SK-N-SH (cell line): ENCODE data around the gene IFI16. TPM values are rescaled to one million over a fixed set of nuclear protein-coding genes. Genes with fewer than 3 reads are reported as not detected.
A peak's percentile ranks its signal among the peaks of the same experiment; 100 is the strongest.

Experiments used
- CTCF ChIA-PET: fragments of 300-600, 350-600 bp; formaldehyde crosslinking; extraction: SDS; loops from one replicate; lab custom pipeline; 2021; lab: Yijun Ruan, JAX
- POLR2A ChIA-PET: fragments of 350-600 bp; sonication (Branson Sonifier 250); formaldehyde crosslinking; extraction: SDS; loops from one replicate; lab custom pipeline; 2020; ENCODE audit warnings: antibody characterized with exemption, inconsistent platforms; lab: Yijun Ruan, JAX
- DNase-seq: peaks from one replicate; pipeline ENCODE4 v3.0.0; 2012
- H2AFZ ChIP-seq: fragments of 200-600 bp; sonication (generic); 2 replicates; pipeline ENCODE4 v1.8.1; 2016; ENCODE audit warnings: antibody characterized with exemption, mild to moderate bottlenecking, low read depth
- H3F3A ChIP-seq: fragments of 200-600 bp; sonication (generic); replicated peaks from 2 replicates; pipeline ENCODE3; 2016; ENCODE audit warnings: antibody characterized with exemption, mild to moderate bottlenecking; ENCODE audit not compliant: insufficient read depth
- H3K27ac ChIP-seq, 2 experiments: fragments of 200-500 bp in 1 of 2; fragments of 200-600 bp in 1 of 2; sonication (Bioruptor generic) in 1 of 2; sonication (generic), shearing (Covaris generic) in 1 of 2; 2 replicates each; pipeline versions ENCODE4 v1.5.1 to v1.6.1; 2014 to 2016; ENCODE audit warnings: low read depth in 2 of 2, inconsistent platforms in 1 of 2, low read length in 1 of 2, mild to moderate bottlenecking in 1 of 2, mixed read lengths in 1 of 2
- H3K27me3 ChIP-seq: fragments of 200-600 bp; sonication (generic), shearing (Covaris generic); 2 replicates; pipeline ENCODE4 v1.6.1; 2016; ENCODE audit warnings: mixed run types; ENCODE audit not compliant: insufficient read depth
- H3K36me3 ChIP-seq, 2 experiments: fragments of 200-500 bp in 1 of 2; fragments of 200-600 bp in 1 of 2; sonication (Bioruptor generic) in 1 of 2; sonication (generic) in 1 of 2; replicated peaks in 1 of 2; 2 replicates each; pipeline versions ENCODE3 to v1.5.1; 2014 to 2016; ENCODE audit warnings: low read length in 1 of 2, mild to moderate bottlenecking in 1 of 2; ENCODE audit not compliant: insufficient read depth in 2 of 2, control insufficient read depth in 1 of 2
- H3K4me1 ChIP-seq, 2 experiments: fragments of 200-500 bp in 1 of 2; fragments of 200-600 bp in 1 of 2; sonication (Bioruptor generic) in 1 of 2; sonication (generic), shearing (Covaris generic) in 1 of 2; 2 replicates each; pipeline versions ENCODE4 v1.5.1 to v1.6.1; 2014 to 2016; ENCODE audit warnings: low read depth in 1 of 2, low read length in 1 of 2, mixed run types in 1 of 2; ENCODE audit not compliant: insufficient read depth in 2 of 2, control insufficient read depth in 1 of 2
- H3K4me2 ChIP-seq: fragments of 200-600 bp; sonication (generic), shearing (Covaris generic); 2 replicates; pipeline ENCODE4 v1.6.1; 2017; ENCODE audit warnings: mixed run types
- H3K4me3 ChIP-seq, 2 experiments: fragments of 200-500 bp in 1 of 2; fragments of 200-600 bp in 1 of 2; sonication (Bioruptor generic) in 1 of 2; sonication (generic), shearing (Covaris generic) in 1 of 2; 2 replicates each; pipeline versions ENCODE4 v1.5.1 to v1.8.1; 2014 to 2016; ENCODE audit warnings: low read depth in 2 of 2, inconsistent platforms in 1 of 2, low read length in 1 of 2, mild to moderate bottlenecking in 1 of 2, mixed read lengths in 1 of 2, moderate library complexity in 1 of 2
- H3K79me2 ChIP-seq: fragments of 200-600 bp; sonication (generic); 2 replicates; pipeline ENCODE4 v1.8.1; 2017; ENCODE audit warnings: mild to moderate bottlenecking; ENCODE audit not compliant: insufficient read depth
- H3K9ac ChIP-seq: fragments of 200-600 bp; sonication (generic); 2 replicates; pipeline ENCODE4 v1.6.1; 2017; ENCODE audit warnings: mixed run types
- H3K9me2 ChIP-seq: fragments of 200-600 bp; sonication (generic); 2 replicates; pipeline ENCODE4 v1.6.1; 2017; ENCODE audit warnings: mixed run types
- H3K9me3 ChIP-seq: fragments of 200-600 bp; sonication (generic); 2 replicates; pipeline ENCODE4 v1.6.1; 2017; ENCODE audit warnings: mixed run types, mild to moderate bottlenecking, moderate library complexity
- H4K20me1 ChIP-seq: fragments of 200-600 bp; sonication (generic); 2 replicates; pipeline ENCODE4 v1.6.1; 2017; ENCODE audit warnings: mild to moderate bottlenecking, mixed run types; ENCODE audit not compliant: insufficient read depth
- CTCF ChIP-seq: fragments of 200-600 bp; sonication (generic); IDR thresholded peaks from 2 replicates; pipeline ENCODE4 v1.6.1; 2017; ENCODE audit warnings: antibody characterized with exemption, mild to moderate bottlenecking, moderate library complexity
- EP300 ChIP-seq, 2 experiments: IDR thresholded peaks; 2 replicates each; pipeline versions ENCODE4 v1.4.0 to v1.6.1; 2012; ENCODE audit warnings: borderline replicate concordance in 1 of 2, low read depth in 1 of 2, low read length in 1 of 2
- FOSL2 ChIP-seq: IDR thresholded peaks from 2 replicates; pipeline ENCODE4 v1.4.0; 2012; ENCODE audit warnings: low read depth, mild to moderate bottlenecking, moderate library complexity, borderline replicate concordance
- FOXM1 ChIP-seq: IDR thresholded peaks from 2 replicates; pipeline ENCODE4 v1.4.0; 2012; ENCODE audit warnings: low read depth, mild to moderate bottlenecking
- JUND ChIP-seq: IDR thresholded peaks from 2 replicates; pipeline ENCODE4 v1.4.0; 2012
- MAX ChIP-seq: IDR thresholded peaks from 2 replicates; pipeline ENCODE4 v1.4.0; 2012; ENCODE audit warnings: low read depth
- PBX3 ChIP-seq: IDR thresholded peaks from 2 replicates; pipeline ENCODE4; 2012
- POLR2AphosphoS5 ChIP-seq: IDR thresholded peaks from 2 replicates; pipeline ENCODE4 v1.6.1; 2012; ENCODE audit warnings: low read depth, low read length
- RAD21 ChIP-seq: IDR thresholded peaks from 2 replicates; pipeline ENCODE4 v1.6.1; 2012; ENCODE audit warnings: mild to moderate bottlenecking, low read length
- RXRA ChIP-seq: IDR thresholded peaks from 2 replicates; pipeline ENCODE4 v1.4.0; 2012; ENCODE audit warnings: low read depth, mild to moderate bottlenecking, borderline replicate concordance
- SIN3A ChIP-seq: IDR thresholded peaks from 2 replicates; pipeline ENCODE4 v1.6.1; 2012; ENCODE audit warnings: low read depth, mild to moderate bottlenecking, low read length, moderate library complexity, borderline replicate concordance
- SMC3 ChIP-seq: IDR thresholded peaks from 2 replicates; pipeline ENCODE4 v1.6.1; 2012; ENCODE audit warnings: low read depth, low read length, improper control_type of control experiment
- TCF12 ChIP-seq: IDR thresholded peaks from 2 replicates; pipeline ENCODE4 v1.4.0; 2012
- USF2 ChIP-seq: fragments of 150-350 bp; IDR thresholded peaks from 2 replicates; pipeline ENCODE4 v1.6.1; 2017; ENCODE audit warnings: antibody characterized with exemption, low read length, low read depth, borderline replicate concordance
- ZBTB33 ChIP-seq: IDR thresholded peaks from 2 replicates; pipeline ENCODE4 v1.4.0; 2012; ENCODE audit warnings: low read depth, borderline replicate concordance
- WGBS: methylation state at CpG from one replicate; pipeline ENCODE4 v1.1.6; 2017; ENCODE audit warnings: low lambda C conversion rate; 5-methylcytosine and 5-hydroxymethylcytosine counted together
- polyA plus RNA-seq, 3 experiments: library from polyadenylated mRNA; depleted of rRNA; stranded (reverse); fragments of >200 nt; gene quantifications; 2 replicates each; pipeline ENCODE4 v1.2.3, GENCODE V29; 2012

The IFI16 gene
- polyA plus RNA-seq, 1 of the 3 experiments (the other 2 are of a cell fraction): 56.1 TPM

GRCh38 chr1:159071970-159072582, 62.4 kb downstream of the IFI16 start:
- DNase-seq: peak; percentile 47
- peak; percentile 76 for TF ChIP-seq RAD21
- no peak for TF ChIP-seq FOXM1
- TF ChIP-seq USF2: no peak
- no peak for TF ChIP-seq POLR2AphosphoS5
- TF ChIP-seq SIN3A: no peak
- peak; percentile 37 for TF ChIP-seq SMC3
- TF ChIP-seq CTCF: peak; percentile 83
- no peak for TF ChIP-seq MAX
- no peak overlapping the region for H3K27ac ChIP-seq
- no peak overlapping the region; a peak in 1 of 4 replicates for H3K4me3 ChIP-seq
- H3K9me3 ChIP-seq: no peaks in the 10 kb centered on the region
- H3F3A ChIP-seq: peaks cover 11% of the 10 kb centered on the region
- H3K79me2 ChIP-seq: no peaks in the 10 kb centered on the region
- POLR2A ChIA-PET: interaction anchor here (0.7 kb wide), 1 partner anchor 263 kb away, joined by 4 read pairs; no protein-coding TSS in a partner anchor
- H2AFZ ChIP-seq: peak overlapping the region; percentile 39; the same call in 1 of the 2 replicates
- H3K9me2 ChIP-seq: no peaks in the 10 kb centered on the region
- CTCF ChIA-PET: interaction anchor here (0.6 to 2.2 kb wide), 19 partner anchors 10 to 1136 kb away, joined by 3 to 9 read pairs (median 3); no protein-coding TSS in a partner anchor
- peaks cover 0 to 4% of the 10 kb centered on the region in 2 experiments; a peak in 2 of 4 replicates for H3K4me1 ChIP-seq
- H3K36me3 ChIP-seq: no peaks in the 10 kb centered on the region
- H3K9ac ChIP-seq: no peak overlapping the region
- H3K4me2 ChIP-seq: no peak overlapping the region
- no peaks in the 10 kb centered on the region for H3K27me3 ChIP-seq
- no peaks in the 10 kb centered on the region for H4K20me1 ChIP-seq

GRCh38 chr1:159076438-159077119, 66.9 kb downstream of the IFI16 start, which contains the start of gene AIM2:
AIM2 (minus strand) TSS chr1:159076766; CDS start chr1:159073499, 3,267 bp downstream.
- Histone ChIP-seq H3K4me3 (peak within 1 kb of the TSS; percentile 22 to 35; a peak in 2 of 4 replicates), H3K27ac (peak within 1 kb of the TSS; percentile 89 to 91), H2AFZ (peak within 1 kb of the TSS; percentile 95), H3K27me3 (no peaks in the 10 kb centered on the region), H3K36me3 (no peaks in the 10 kb centered on the region), H3K9ac (peak within 1 kb of the TSS; percentile 51)
- WGBS: 34% methylated on average over 5 of the region's 6 CpGs
- TF ChIP-seq RXRA (peak; percentile 34; the same call in 1 of the 2 replicates), JUND (peak; percentile 10; the same call in 1 of the 2 replicates), FOSL2 (peak; percentile 31; the same call in 1 of the 2 replicates), EP300 (IDR thresholded peaks at IDR 0.05; ENCODE audit: borderline replicate concordance in 1 of 2, low read depth in 1 of 2, low read length in 1 of 2) (peak in 1 of 2 experiments; percentile 18; a peak in 1 of 4 replicates), PBX3 (peak; percentile 5; the same call in 1 of the 2 replicates), FOXM1 (no peak), ZBTB33 (no peak), TCF12 (peak; percentile 83)
- TF ChIP-seq, all 33 proteins: peak for 6
- no peak for DNase-seq
- Histone ChIP-seq H3K9me3 (no peaks in the 10 kb centered on the region), H3F3A (peaks cover 25% of the 10 kb centered on the region), H3K9me2 (no peaks in the 10 kb centered on the region), H3K79me2 (no peaks in the 10 kb centered on the region), H4K20me1 (no peaks in the 10 kb centered on the region), H3K4me1 (peaks cover 4 to 20% of the 10 kb centered on the region in 2 experiments; a peak in 3 of 4 replicates), H3K4me2 (peak within 1 kb of the TSS; percentile 69)
- CTCF ChIA-PET: interaction anchor here (0.8 to 1.5 kb wide), 2 partner anchors 79 to 873 kb away, joined by 4 read pairs; no protein-coding TSS in a partner anchor
- POLR2A ChIA-PET: no interaction called here
